T-cell (primary cell): ENCODE results near the gene CLSTN3. TPM values are rescaled to one million over a fixed set of nuclear protein-coding genes. Genes with fewer than 3 reads are reported as not detected.

Experiments
- ATAC-seq, 4 experiments: fragments of 200-7000 bp in 3 of 4; fragments of 150-1000 bp in 1 of 4; cut with Tn5 transposase; replicated peaks in 1 of 4; 1 replicate in 3 of 4; 2 replicates in 1 of 4; pipeline ENCODE4 v1.10.0; 2021; ENCODE audit warnings: moderate library complexity in 3 of 4, mild to moderate bottlenecking in 2 of 4, moderate number of reproducible peaks in 1 of 4
- CTCF ChIA-PET, 2 donors: fragments of 300-600 bp; sonication (Branson Sonifier 250); formaldehyde crosslinking; loops; one replicate each; lab custom pipeline; 2022; ENCODE audit warnings: antibody characterized with exemption in 2 of 2; lab: Charles Lee
- POLR2A ChIA-PET, 2 donors: fragments of 300-600 bp; sonication (Branson Sonifier 250); formaldehyde crosslinking; loops; one replicate each; lab custom pipeline; 2022; ENCODE audit warnings: antibody characterized with exemption in 2 of 2; lab: Charles Lee
- DNase-seq, 35 experiments: peaks; one replicate each; pipeline versions ENCODE4 v3.0.0 to v3.0.0-alpha.2; 2013 to 2023
- H3K27ac ChIP-seq: one replicate; pipeline ENCODE4 v1.5.1; 2013; ENCODE audit warnings: low read length
- H3K27me3 ChIP-seq, 2 experiments: replicated peaks in 1 of 2; 1 replicate in 1 of 2; 2 replicates in 1 of 2; pipeline versions ENCODE4 v1.6.1 to v1.7.0; 2013; ENCODE audit warnings: low read length in 1 of 2, mixed read lengths in 1 of 2; ENCODE audit not compliant: control insufficient read depth in 2 of 2, insufficient read depth in 2 of 2; ENCODE audit errors: extremely low read depth in 1 of 2
- H3K36me3 ChIP-seq, 2 donors: 1 replicate in 1 of 2; 2 replicates in 1 of 2; pipeline versions ENCODE4 v1.6.1 to v1.7.0; 2013; ENCODE audit warnings: low read length in 1 of 2; ENCODE audit not compliant: control insufficient read depth in 2 of 2, insufficient read depth in 1 of 2; ENCODE audit errors: extremely low read depth in 1 of 2
- H3K4me1 ChIP-seq, 2 experiments: 1 replicate in 1 of 2; 2 replicates in 1 of 2; pipeline versions ENCODE4 v1.6.1 to v1.7.0; 2013; ENCODE audit warnings: low read length in 2 of 2, mixed read lengths in 1 of 2; ENCODE audit not compliant: insufficient read depth in 2 of 2, control insufficient read depth in 1 of 2; ENCODE audit errors: extremely low read depth in 1 of 2
- H3K4me3 ChIP-seq, 2 donors: 1 replicate in 1 of 2; 2 replicates in 1 of 2; pipeline versions ENCODE4 v1.5.1 to v1.7.0; 2013; ENCODE audit warnings: mild to moderate bottlenecking in 2 of 2, low read length in 1 of 2, moderate library complexity in 1 of 2; ENCODE audit not compliant: control insufficient read depth in 1 of 2; ENCODE audit errors: extremely low read depth in 1 of 2
- H3K9me3 ChIP-seq: 2 replicates; pipeline ENCODE4 v1.7.0; 2013
- H3K27ac Mint-ChIP-seq, 2 donors: one replicate each; pipeline ENCODE4 v1.8.0; 2020 to 2021; ENCODE audit warnings: mild to moderate bottlenecking in 2 of 2, mixed read lengths in 2 of 2
- H3K27me3 Mint-ChIP-seq, 2 donors: one replicate each; pipeline ENCODE4 v1.8.0; 2021 to 2022; ENCODE audit warnings: mixed read lengths in 2 of 2
- H3K36me3 Mint-ChIP-seq: one replicate; pipeline ENCODE4 v1.8.0; 2021; ENCODE audit warnings: mixed read lengths
- H3K4me1 Mint-ChIP-seq, 3 donors: one replicate each; pipeline ENCODE4 v1.8.0; 2020 to 2022; ENCODE audit warnings: mixed read lengths in 3 of 3, mild to moderate bottlenecking in 1 of 3
- H3K4me3 Mint-ChIP-seq, 3 donors: one replicate each; pipeline ENCODE4 v1.8.0; 2020 to 2022; ENCODE audit warnings: mild to moderate bottlenecking in 3 of 3, mixed read lengths in 3 of 3, moderate library complexity in 3 of 3
- H3K9me3 Mint-ChIP-seq, 3 donors: one replicate each; pipeline ENCODE4 v1.8.0; 2020 to 2022; ENCODE audit warnings: mixed read lengths in 3 of 3
- WGBS: methylation state at CpG from one replicate; pipeline ENCODE4 v1.1.5; 2013; ENCODE audit warnings: missing lambda C conversion rate; ENCODE audit not compliant: insufficient coverage; 5-methylcytosine and 5-hydroxymethylcytosine counted together
- total RNA-seq, 35 experiments: library from RNA in 6 of 35; stranded (reverse) in 6 of 35; fragments of 120-200 nt in 1 of 35; gene quantifications; one replicate each; pipeline versions ENCODE4 v1.2.1 to v1.2.4 and lab custom pipeline; 2013 to 2026

Gene CLSTN3
- total RNA-seq, 5 donors from 2014 or later (not counting 1 experiment from before 2014, with no cell fraction given), result 29.0 to 50.0 (median 41.5) TPM

DNA sequence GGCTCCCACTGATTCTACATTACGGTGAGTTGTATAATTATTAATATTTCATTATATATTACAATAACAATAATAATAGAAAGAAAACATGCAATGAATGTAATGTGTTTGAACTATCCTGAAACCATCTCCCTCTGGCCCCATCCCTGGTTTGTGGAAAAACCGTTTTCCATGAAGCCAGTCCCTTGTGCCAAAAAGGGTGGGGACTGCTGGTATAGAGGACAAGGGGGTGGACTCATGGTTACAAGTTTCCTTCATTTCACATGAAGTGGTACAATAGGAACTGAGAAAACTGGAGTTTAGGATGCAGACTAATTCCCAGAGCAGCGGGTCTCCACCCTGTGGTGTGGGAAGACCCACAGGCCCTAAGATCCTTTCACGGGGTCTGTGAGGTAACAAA, 18.1 kb upstream of the CLSTN3 start:
- Mint-ChIP-seq H3K4me1 (peaks cover 23 to 27% (median 25%) of the 10 kb centered on the region in 3 donors), H3K27me3 (no peaks in the 10 kb centered on the region), H3K36me3 (peaks cover 19% of the 10 kb centered on the region), H3K27ac (no peak overlapping the region), H3K9me3 (no peaks in the 10 kb centered on the region), H3K4me3 (no peak overlapping the region)
- ChIA-PET POLR2A (no interaction called here), CTCF (interaction anchor here (1.0 to 4.1 kb wide), 6 partner anchors 19 to 243 kb away, joined by 3 to 23 read pairs (median 6); partner anchors contain the start of gene SPSB2 (in 2 of the 2))
- Histone ChIP-seq H3K4me1 (peaks cover 8 to 30% of the 10 kb centered on the region in 2 experiments), H3K36me3 (peaks cover 0 to 22% of the 10 kb centered on the region in 2 donors), H3K9me3 (no peaks in the 10 kb centered on the region), H3K4me3 (no peak overlapping the region), H3K27ac (no peak overlapping the region), H3K27me3 (no peaks in the 10 kb centered on the region)
- WGBS, result 100% methylated on average over 1 of the region's 4 CpGs
- no peak for ATAC-seq
- no peak for DNase-seq

- Mint-ChIP-seq H3K4me1 (peaks cover 14 to 16% (median 15%) of the 10 kb centered on the region in 3 donors), H3K36me3 (peaks cover 31% of the 10 kb centered on the region), H3K27ac (peak overlapping the region in 1 of 2 donors; percentile 28), H3K9me3 (no peaks in the 10 kb centered on the region), H3K4me3 (no peak overlapping the region), H3K27me3 (no peaks in the 10 kb centered on the region)
- H3K27me3 ChIP-seq, result no peaks in the 10 kb centered on the region
- H3K4me3 ChIP-seq, result no peak overlapping the region
- H3K36me3 ChIP-seq, result peaks cover 0 to 25% of the 10 kb centered on the region in 2 donors
- ATAC-seq, result peak; percentile 8 to 33 (median 24)
- DNase-seq, result peak in 21 of 35 experiments; percentile 11 to 79 (median 30)
- CTCF ChIA-PET, result interaction anchor here (0.5 to 4.1 kb wide), 11 partner anchors 18 to 816 kb away, joined by 3 to 23 read pairs (median 3); partner anchors contain the start of gene SPSB2 (in 2 of the 2)
- H3K4me1 ChIP-seq, result peaks cover 6 to 18% of the 10 kb centered on the region in 2 experiments
- POLR2A ChIA-PET, result interaction anchor here in 1 of 2 donors (0.8 kb wide), 1 partner anchor 390 kb away, joined by 3 read pairs; no protein-coding TSS in a partner anchor
- H3K27ac ChIP-seq, result no peak overlapping the region
- H3K9me3 ChIP-seq, result no peaks in the 10 kb centered on the region
- 58% methylated on average over 3 of the region's 5 CpGs for WGBS
Measured at GRCh38 chr12:7113389-7113871, 16.7 kb upstream of the CLSTN3 start.

DNA sequence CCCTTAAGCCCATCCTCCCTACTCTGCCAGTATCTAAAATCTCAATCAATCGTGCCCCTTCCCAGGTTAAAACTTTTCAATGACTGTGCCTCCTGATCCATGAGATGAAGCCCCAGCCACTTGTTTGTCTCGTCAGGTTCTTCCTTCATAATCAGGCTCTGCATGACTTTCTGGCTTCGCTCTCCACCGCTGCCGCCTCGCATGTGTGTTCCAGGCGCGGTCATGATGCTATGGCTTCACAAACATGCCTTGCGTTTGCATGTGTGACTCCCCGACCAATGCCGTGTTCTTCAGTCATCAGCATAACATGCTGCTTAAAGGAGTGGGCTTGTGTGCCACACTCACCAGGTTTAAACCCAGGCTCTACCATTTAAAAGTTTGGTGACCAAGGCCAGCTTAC, 16.2 kb upstream of the CLSTN3 start:
- Histone ChIP-seq H3K4me1 (peaks cover 6 to 18% of the 10 kb centered on the region in 2 experiments), H3K27me3 (no peaks in the 10 kb centered on the region), H3K27ac (no peak overlapping the region), H3K9me3 (no peaks in the 10 kb centered on the region), H3K4me3 (no peak overlapping the region), H3K36me3 (peaks cover 0 to 25% of the 10 kb centered on the region in 2 donors)
- peaks cover 11 to 15% (median 14%) of the 10 kb centered on the region in 3 donors for H3K4me1 Mint-ChIP-seq
- H3K27me3 Mint-ChIP-seq, result no peaks in the 10 kb centered on the region
- DNase-seq (no peak), ATAC-seq (no peak)
- peaks cover 33% of the 10 kb centered on the region for H3K36me3 Mint-ChIP-seq
- H3K9me3 Mint-ChIP-seq, result no peaks in the 10 kb centered on the region
- WGBS, result 100% methylated on average over 9 of the region's 11 CpGs
- no peak overlapping the region for H3K27ac Mint-ChIP-seq
- H3K4me3 Mint-ChIP-seq, result no peak overlapping the region
- POLR2A ChIA-PET, result no interaction called here
- CTCF ChIA-PET, result interaction anchor here (0.5 to 4.1 kb wide), 6 partner anchors 18 to 244 kb away, joined by 3 to 23 read pairs (median 6); partner anchors contain the start of gene SPSB2 (in 2 of the 2)

DNA sequence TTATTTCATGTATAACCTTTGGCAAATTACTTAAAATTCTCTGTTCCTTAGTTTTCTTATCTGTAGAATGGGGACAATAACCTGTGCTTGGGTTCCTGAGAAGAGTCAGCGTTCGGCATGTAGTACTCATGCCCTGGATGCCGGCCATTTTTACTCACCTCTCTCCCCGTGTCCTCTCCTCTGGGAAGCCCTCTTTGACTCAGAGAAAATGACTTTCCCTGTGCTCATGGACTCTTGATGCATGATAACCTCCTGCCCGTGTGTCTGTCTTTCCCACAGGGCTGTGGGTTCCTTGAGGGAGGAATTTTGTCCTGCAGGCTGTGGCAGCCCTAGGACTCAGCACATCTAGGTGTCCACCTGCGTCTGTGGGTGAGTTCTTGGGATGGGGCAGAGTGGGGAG, 15.3 kb upstream of the CLSTN3 start:
- peaks cover 33% of the 10 kb centered on the region for H3K36me3 Mint-ChIP-seq
- H3K4me3 Mint-ChIP-seq, result no peak overlapping the region
- Histone ChIP-seq H3K9me3 (no peaks in the 10 kb centered on the region), H3K4me1 (peaks cover 2 to 10% of the 10 kb centered on the region in 2 experiments), H3K36me3 (peaks cover 0 to 25% of the 10 kb centered on the region in 2 donors), H3K4me3 (no peak overlapping the region), H3K27me3 (no peaks in the 10 kb centered on the region), H3K27ac (no peak overlapping the region)
- ATAC-seq, result no peak
- no peaks in the 10 kb centered on the region for H3K9me3 Mint-ChIP-seq
- 92% methylated on average over 6 of the region's 6 CpGs for WGBS
- no peak for DNase-seq
- no peaks in the 10 kb centered on the region for H3K27me3 Mint-ChIP-seq
- H3K27ac Mint-ChIP-seq, result no peak overlapping the region
- peaks cover 6 to 9% (median 6%) of the 10 kb centered on the region in 3 donors for H3K4me1 Mint-ChIP-seq
- ChIA-PET CTCF (no interaction called here), POLR2A (no interaction called here)

DNA sequence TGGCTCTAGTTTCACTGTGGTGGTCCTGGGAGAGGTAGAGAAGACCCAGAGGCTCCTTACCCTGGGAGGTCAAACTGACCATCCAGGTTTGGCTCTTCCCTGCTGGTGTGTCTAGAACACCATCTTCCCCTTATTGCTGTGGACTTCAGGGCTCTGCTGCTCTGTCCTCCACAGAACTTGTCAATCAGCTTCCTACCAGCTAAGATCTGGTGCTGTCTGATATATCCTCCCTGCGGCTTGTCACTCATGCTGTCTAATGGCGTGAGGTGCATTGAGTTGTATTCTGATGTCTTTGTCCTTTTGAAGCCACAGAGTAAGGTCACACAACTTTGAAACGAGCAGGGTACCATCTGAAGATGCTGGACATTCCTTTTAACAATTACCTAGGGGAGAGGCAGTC, 14.0 kb upstream of the CLSTN3 start:
- no peaks in the 10 kb centered on the region for H3K9me3 Mint-ChIP-seq
- Histone ChIP-seq H3K27ac (no peak overlapping the region), H3K36me3 (peaks cover 0 to 25% of the 10 kb centered on the region in 2 donors), H3K4me3 (no peak overlapping the region), H3K9me3 (no peaks in the 10 kb centered on the region), H3K27me3 (no peaks in the 10 kb centered on the region), H3K4me1 (peaks cover 2 to 6% of the 10 kb centered on the region in 2 experiments)
- H3K4me1 Mint-ChIP-seq, result peaks cover 5 to 9% (median 5%) of the 10 kb centered on the region in 3 donors
- no peak overlapping the region for H3K27ac Mint-ChIP-seq
- WGBS, result no CpG with 5 or more reads among the region's 3 CpGs
- POLR2A ChIA-PET, result interaction anchor here in 1 of 2 donors (0.6 kb wide), 1 partner anchor 64 kb away, joined by 3 read pairs; no protein-coding TSS in a partner anchor
- no peak overlapping the region for H3K4me3 Mint-ChIP-seq
- no peak for ATAC-seq
- no peak for DNase-seq
- no peaks in the 10 kb centered on the region for H3K27me3 Mint-ChIP-seq
- peaks cover 33% of the 10 kb centered on the region for H3K36me3 Mint-ChIP-seq
- CTCF ChIA-PET, result interaction anchor here in 1 of 2 donors (0.6 kb wide), 1 partner anchor 247 kb away, joined by 3 read pairs; no protein-coding TSS in a partner anchor

GRCh38 chr12:7116916-7117315, 13.3 kb upstream of the CLSTN3 start:
- H3K36me3 ChIP-seq, result peaks cover 0 to 25% of the 10 kb centered on the region in 2 donors
- no peak for DNase-seq
- ChIA-PET CTCF (no interaction called here), POLR2A (no interaction called here)
- no peaks in the 10 kb centered on the region for H3K27me3 Mint-ChIP-seq
- WGBS, result 97% methylated on average over 9 of the region's 9 CpGs
- H3K27ac Mint-ChIP-seq, result no peak overlapping the region
- no peak overlapping the region for H3K4me3 ChIP-seq
- no peaks in the 10 kb centered on the region for H3K9me3 Mint-ChIP-seq
- H3K27ac ChIP-seq, result no peak overlapping the region
- no peaks in the 10 kb centered on the region for H3K9me3 ChIP-seq
- H3K36me3 Mint-ChIP-seq, result peaks cover 33% of the 10 kb centered on the region
- H3K4me1 ChIP-seq, result peaks cover 2 to 6% of the 10 kb centered on the region in 2 experiments
- no peak overlapping the region for H3K4me3 Mint-ChIP-seq
- ATAC-seq, result no peak
- no peaks in the 10 kb centered on the region for H3K27me3 ChIP-seq
- peaks cover 5 to 9% (median 5%) of the 10 kb centered on the region in 3 donors for H3K4me1 Mint-ChIP-seq
